Astrocyte (in vitro differentiated cells and primary cell): ENCODE measurements around the gene DNER. TPM values are rescaled to one million over a fixed set of nuclear protein-coding genes. Genes with fewer than 3 reads are reported as not detected.

Source experiments
- DNase-seq: peaks from one replicate; pipeline ENCODE4 v3.0.0-alpha.2; 2010; ENCODE audit warnings: low read depth
- FAIRE-seq: peaks from 2 replicates; lab custom pipeline; 2011; peaks lifted over from hg19 to GRCh38; lab: Jason Lieb, UNC
- H2AFZ ChIP-seq: 2 replicates; pipeline ENCODE4 v1.6.0; 2012; ENCODE audit warnings: low read depth, low read length, inconsistent platforms
- H3K27ac ChIP-seq: 2 replicates; pipeline ENCODE4 v1.5.1; 2011; ENCODE audit warnings: low read depth, low read length, inconsistent platforms
- H3K27me3 ChIP-seq: 2 replicates; pipeline ENCODE4 v1.6.0; 2011; ENCODE audit warnings: low read length, inconsistent platforms; ENCODE audit not compliant: insufficient read depth
- H3K36me3 ChIP-seq: 2 replicates; pipeline ENCODE4 v1.5.1; 2011; ENCODE audit warnings: low read length, inconsistent platforms; ENCODE audit not compliant: insufficient read depth
- H3K4me1 ChIP-seq: 2 replicates; pipeline ENCODE4 v1.5.1; 2011; ENCODE audit warnings: low read length, inconsistent platforms; ENCODE audit not compliant: insufficient read depth
- H3K4me2 ChIP-seq: 2 replicates; pipeline ENCODE4 v1.6.0; 2012; ENCODE audit warnings: low read length, inconsistent platforms
- H3K4me3 ChIP-seq: 2 replicates; pipeline ENCODE4 v1.5.1; 2011; ENCODE audit warnings: low read depth, mild to moderate bottlenecking, low read length, inconsistent platforms; ENCODE audit not compliant: insufficient read depth
- H3K79me2 ChIP-seq: 2 replicates; pipeline ENCODE4 v1.6.0; 2012; ENCODE audit warnings: mild to moderate bottlenecking, low read length, inconsistent platforms; ENCODE audit not compliant: insufficient read depth
- H3K9ac ChIP-seq: 2 replicates; pipeline ENCODE4 v1.6.0; 2012; ENCODE audit warnings: mild to moderate bottlenecking, low read length, inconsistent platforms
- H3K9me3 ChIP-seq: 2 replicates; pipeline ENCODE4 v1.5.1; 2012; ENCODE audit warnings: low read depth, mild to moderate bottlenecking, low read length, inconsistent platforms; ENCODE audit not compliant: insufficient read depth
- H4K20me1 ChIP-seq: 2 replicates; pipeline ENCODE4 v1.6.0; 2012; ENCODE audit warnings: low read length, inconsistent platforms; ENCODE audit not compliant: insufficient read depth
- H3K27ac Mint-ChIP-seq: one replicate; pipeline ENCODE4 v1.8.0; 2021; ENCODE audit warnings: mild to moderate bottlenecking, mixed read lengths; ENCODE audit not compliant: unreplicated experiment
- H3K27me3 Mint-ChIP-seq: one replicate; pipeline ENCODE4 v1.8.0; 2021; ENCODE audit warnings: low read depth, mixed read lengths; ENCODE audit not compliant: unreplicated experiment
- H3K36me3 Mint-ChIP-seq: one replicate; pipeline ENCODE4 v1.8.0; 2021; ENCODE audit warnings: low read depth, mixed read lengths; ENCODE audit not compliant: unreplicated experiment
- H3K4me1 Mint-ChIP-seq: one replicate; pipeline ENCODE4 v1.8.0; 2021; ENCODE audit warnings: low read depth, mixed read lengths; ENCODE audit not compliant: unreplicated experiment
- H3K4me3 Mint-ChIP-seq: one replicate; pipeline ENCODE4 v1.8.0; 2021; ENCODE audit warnings: mild to moderate bottlenecking, moderate library complexity, mixed read lengths; ENCODE audit not compliant: unreplicated experiment
- H3K9me3 Mint-ChIP-seq: one replicate; pipeline ENCODE4 v1.8.0; 2021; ENCODE audit warnings: mild to moderate bottlenecking, mixed read lengths; ENCODE audit not compliant: unreplicated experiment
- CTCF ChIP-seq: IDR thresholded peaks from 2 replicates; pipeline ENCODE4 v1.5.1; 2011; ENCODE audit warnings: low read depth, mild to moderate bottlenecking, inconsistent platforms, low read length, moderate library complexity; ENCODE audit not compliant: insufficient read depth
- EZH2 ChIP-seq: IDR thresholded peaks from 2 replicates; pipeline ENCODE4 v1.6.1; 2012; ENCODE audit warnings: mild to moderate bottlenecking, low read length, inconsistent platforms; ENCODE audit not compliant: insufficient read depth
- total RNA-seq: library from RNA; stranded (reverse); gene quantifications from 2 replicates; pipeline ENCODE4 v1.2.1, GENCODE V29; 2021

DNER gene
- total RNA-seq, 1 donor from 2014 or later, result 1.0 TPM

- no peaks in the 10 kb centered on the region for H3K9me3 ChIP-seq
- no peaks in the 10 kb centered on the region for H3K4me1 Mint-ChIP-seq
- no peaks in the 10 kb centered on the region for H3K4me1 ChIP-seq
- no peaks in the 10 kb centered on the region for H3K79me2 ChIP-seq
- no peak overlapping the region for H2AFZ ChIP-seq
- no peak overlapping the region for H3K9ac ChIP-seq
- peaks cover 6% of the 10 kb centered on the region for H4K20me1 ChIP-seq
- no peak for FAIRE-seq
- TF ChIP-seq CTCF (no peak), EZH2 (no peak)
- H3K9me3 Mint-ChIP-seq, result peaks cover 1% of the 10 kb centered on the region
- no peak overlapping the region for H3K4me3 ChIP-seq
- H3K4me3 Mint-ChIP-seq, result no peak overlapping the region
- no peaks in the 10 kb centered on the region for H3K27me3 ChIP-seq
- no peak overlapping the region for H3K27ac ChIP-seq
- no peak overlapping the region for H3K4me2 ChIP-seq
- DNase-seq, result no peak
- no peaks in the 10 kb centered on the region for H3K36me3 ChIP-seq
- H3K36me3 Mint-ChIP-seq, result no peaks in the 10 kb centered on the region
- H3K27ac Mint-ChIP-seq, result no peak overlapping the region
- H3K27me3 Mint-ChIP-seq, result peaks cover 15% of the 10 kb centered on the region
Measured at GRCh38 chr2:229563388-229563787, 151.0 kb downstream of the DNER start.

GRCh38 chr2:229562472-229563127 lies 151.8 kb downstream of the DNER start:
- Histone ChIP-seq H3K9me3 (no peaks in the 10 kb centered on the region), H3K27me3 (no peaks in the 10 kb centered on the region), H4K20me1 (peaks cover 6% of the 10 kb centered on the region), H3K27ac (no peak overlapping the region), H3K4me3 (no peak overlapping the region), H2AFZ (no peak overlapping the region), H3K4me2 (no peak overlapping the region), H3K4me1 (no peaks in the 10 kb centered on the region), H3K9ac (no peak overlapping the region), H3K36me3 (no peaks in the 10 kb centered on the region), H3K79me2 (no peaks in the 10 kb centered on the region)
- Mint-ChIP-seq H3K36me3 (no peaks in the 10 kb centered on the region), H3K4me1 (no peaks in the 10 kb centered on the region), H3K9me3 (peaks cover 1% of the 10 kb centered on the region), H3K27ac (no peak overlapping the region), H3K4me3 (no peak overlapping the region), H3K27me3 (peaks cover 15% of the 10 kb centered on the region)
- FAIRE-seq (no peak), DNase-seq (no peak)
- no peak for TF ChIP-seq EZH2
- no peak for TF ChIP-seq CTCF

GRCh38 chr2:229559986-229560385 lies 154.4 kb downstream of the DNER start:
- Histone ChIP-seq H4K20me1 (peaks cover 6% of the 10 kb centered on the region), H3K4me3 (no peak overlapping the region), H3K79me2 (no peaks in the 10 kb centered on the region), H3K4me2 (no peak overlapping the region), H3K27me3 (no peaks in the 10 kb centered on the region), H2AFZ (no peak overlapping the region), H3K9me3 (no peaks in the 10 kb centered on the region), H3K9ac (no peak overlapping the region), H3K36me3 (no peaks in the 10 kb centered on the region), H3K4me1 (no peaks in the 10 kb centered on the region), H3K27ac (no peak overlapping the region)
- TF ChIP-seq EZH2, result no peak
- TF ChIP-seq CTCF, result no peak
- H3K27me3 Mint-ChIP-seq, result peaks cover 17% of the 10 kb centered on the region
- H3K4me1 Mint-ChIP-seq, result no peaks in the 10 kb centered on the region
- peaks cover 3% of the 10 kb centered on the region for H3K9me3 Mint-ChIP-seq
- FAIRE-seq, result no peak
- no peak for DNase-seq
- no peak overlapping the region for H3K27ac Mint-ChIP-seq
- no peak overlapping the region for H3K4me3 Mint-ChIP-seq
- H3K36me3 Mint-ChIP-seq, result no peaks in the 10 kb centered on the region
